HG02870 (cell line): ENCODE measurements around the gene ANKIB1.

Experiments
- ATAC-seq: cut with Tn5 transposase; IDR thresholded peaks from one replicate; pipeline ENCODE4 v1.9.1; 2021; ENCODE audit warnings: mild to moderate bottlenecking, moderate library complexity; ENCODE audit not compliant: unreplicated experiment

ANKIB1 gene

DNA sequence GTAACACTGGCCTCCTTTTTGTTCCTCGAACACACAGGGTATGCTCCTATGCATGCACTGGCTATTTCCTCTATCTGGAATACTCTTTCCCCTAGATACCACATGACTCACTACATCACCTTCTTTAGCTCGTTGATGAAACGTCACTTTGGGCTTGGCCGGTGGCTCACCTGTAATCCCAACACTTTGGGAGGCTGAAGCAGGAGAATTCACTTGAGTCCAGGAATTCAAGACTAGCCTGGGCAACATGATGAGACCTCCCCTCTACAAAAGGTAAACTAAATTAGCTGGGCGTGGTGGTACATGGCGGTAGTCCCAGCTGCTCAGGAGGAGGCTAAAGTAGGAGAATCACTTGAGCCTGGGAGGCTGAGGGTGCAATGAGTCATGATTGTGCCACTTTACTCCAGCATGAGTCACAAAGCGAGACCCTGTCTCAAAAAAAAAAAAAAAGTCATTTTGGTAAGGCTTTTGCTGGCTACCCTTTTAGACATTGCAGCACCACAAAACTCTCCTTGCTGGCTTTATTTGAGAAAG is 14.5 kb downstream of the ANKIB1 start:
- no peak for ATAC-seq

DNA sequence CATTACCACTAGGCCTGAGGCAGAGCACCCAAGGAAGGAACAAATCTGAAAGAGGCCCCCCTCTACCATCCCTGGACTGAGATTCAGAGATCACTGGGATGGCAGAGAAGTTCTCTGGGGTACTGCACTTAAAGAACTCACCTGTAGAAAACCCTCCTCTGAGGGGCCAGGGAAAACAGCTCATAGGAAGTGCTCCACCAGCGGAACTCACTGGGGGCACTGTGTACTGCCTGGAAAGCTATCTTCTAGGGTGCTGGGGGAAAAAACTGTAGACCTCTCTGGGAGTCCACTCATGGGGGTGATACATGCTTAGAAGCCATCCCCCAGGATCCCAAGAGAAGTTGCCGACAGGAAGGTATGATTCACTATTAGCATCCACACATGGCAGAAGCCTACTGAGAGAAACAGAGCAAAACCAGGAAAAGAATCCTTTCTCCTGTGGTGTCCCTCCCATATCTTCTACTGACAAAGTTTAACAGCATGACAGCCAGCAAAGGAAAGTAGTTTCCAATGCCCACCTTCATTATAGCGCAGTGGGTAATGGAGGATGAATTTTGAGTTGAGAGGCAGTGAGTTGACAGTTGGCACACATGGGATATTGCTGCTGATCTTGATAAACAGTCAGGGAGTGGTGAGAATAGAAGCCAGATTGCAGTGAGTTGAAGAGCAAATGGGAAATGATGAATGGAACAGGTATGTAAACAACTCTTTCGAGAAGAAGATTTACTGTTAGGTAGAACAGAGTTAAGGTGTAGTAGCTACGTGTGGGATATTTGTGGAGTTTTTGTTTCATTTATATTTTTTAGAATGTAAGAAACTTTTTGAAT is 20.9 kb downstream of the ANKIB1 start:
- ATAC-seq = no peak

DNA sequence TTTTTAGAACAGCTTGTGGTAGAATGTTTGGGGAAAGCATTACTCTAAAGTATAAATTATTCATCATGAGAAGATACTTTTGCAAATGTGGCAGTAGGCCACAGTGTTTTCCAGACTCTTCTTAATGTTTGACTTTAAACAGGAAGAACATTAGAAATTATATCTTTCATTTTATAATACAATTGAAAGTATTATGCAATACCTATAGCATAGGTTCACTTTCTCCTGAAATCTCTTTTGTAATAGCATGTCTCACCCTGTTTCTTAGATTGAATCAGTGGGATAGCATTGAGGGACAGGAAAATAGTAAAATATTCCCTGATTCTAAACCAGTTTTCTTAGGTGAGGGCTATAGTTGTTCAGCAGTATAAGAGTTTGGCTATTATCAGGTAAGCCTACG is 23.1 kb downstream of the ANKIB1 start:
- ATAC-seq = no peak

DNA sequence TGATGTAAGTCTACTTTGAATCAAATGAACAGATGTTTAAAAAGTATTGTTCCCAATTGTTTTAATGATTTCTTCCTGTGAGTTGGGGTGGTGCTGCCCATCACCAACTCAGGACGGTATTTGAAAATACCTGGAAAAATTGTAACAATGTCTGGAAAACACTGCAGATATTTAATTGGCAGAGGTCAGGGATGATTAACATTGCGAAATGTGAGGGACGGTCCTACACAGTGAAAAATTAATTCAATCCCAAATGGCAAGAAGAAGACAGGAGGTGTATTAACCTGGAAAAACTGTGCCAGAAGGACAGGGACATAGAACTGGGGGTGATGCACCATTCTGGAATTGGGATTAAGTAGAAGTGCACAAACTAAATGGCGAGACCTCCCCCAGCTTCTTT is 29.6 kb downstream of the ANKIB1 start:
- no peak for ATAC-seq

DNA sequence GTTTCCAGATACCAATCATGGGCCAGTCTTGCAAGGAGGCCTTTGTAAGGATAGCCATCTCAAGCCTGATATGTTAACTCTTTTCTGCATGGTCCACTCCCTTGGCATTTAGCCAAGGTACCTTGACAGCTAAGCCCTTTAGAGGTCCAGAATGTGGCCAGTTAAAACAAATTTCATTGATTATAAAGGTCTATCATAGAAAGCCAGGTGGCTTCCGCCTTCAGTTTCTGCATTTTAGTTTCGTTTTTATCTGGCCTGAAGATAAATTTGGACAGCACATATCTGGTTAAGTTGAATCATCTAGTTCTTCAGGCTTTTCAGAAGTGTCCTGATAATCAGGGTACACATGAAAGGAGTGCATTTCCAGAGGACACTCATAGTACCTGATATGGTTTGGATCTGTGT is 30.7 kb downstream of the ANKIB1 start:
- peak; percentile 90 for ATAC-seq

DNA sequence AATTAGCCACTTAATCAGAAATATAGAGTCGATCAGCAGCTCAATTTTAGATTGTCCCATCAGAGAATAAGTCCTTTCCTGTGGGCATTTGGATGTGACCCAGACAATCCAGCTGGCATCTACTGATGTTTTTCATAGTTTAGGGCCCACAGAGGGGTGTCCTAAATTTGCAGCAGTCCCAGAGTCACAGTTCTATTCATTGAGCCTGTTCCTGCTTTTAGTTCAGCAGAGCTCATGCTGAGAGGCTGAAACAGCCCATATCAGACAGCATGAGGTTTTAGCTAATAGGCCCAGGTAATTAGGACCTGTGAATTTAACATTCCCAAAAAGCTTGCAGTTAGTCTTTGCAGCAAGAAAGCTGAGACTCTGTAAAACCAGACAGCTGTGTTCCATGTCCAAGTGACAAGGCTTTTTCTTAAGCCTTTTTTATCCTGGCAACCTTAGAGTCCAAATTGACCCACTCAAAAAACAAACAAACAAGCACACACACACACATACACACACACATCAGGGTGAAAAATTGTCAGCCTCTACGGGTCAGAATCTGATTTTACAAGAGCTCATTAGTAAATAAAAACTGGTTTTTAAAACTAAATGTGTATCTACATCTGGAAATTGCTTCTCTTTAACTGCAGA is 33.7 kb downstream of the ANKIB1 start:
- no peak for ATAC-seq

DNA sequence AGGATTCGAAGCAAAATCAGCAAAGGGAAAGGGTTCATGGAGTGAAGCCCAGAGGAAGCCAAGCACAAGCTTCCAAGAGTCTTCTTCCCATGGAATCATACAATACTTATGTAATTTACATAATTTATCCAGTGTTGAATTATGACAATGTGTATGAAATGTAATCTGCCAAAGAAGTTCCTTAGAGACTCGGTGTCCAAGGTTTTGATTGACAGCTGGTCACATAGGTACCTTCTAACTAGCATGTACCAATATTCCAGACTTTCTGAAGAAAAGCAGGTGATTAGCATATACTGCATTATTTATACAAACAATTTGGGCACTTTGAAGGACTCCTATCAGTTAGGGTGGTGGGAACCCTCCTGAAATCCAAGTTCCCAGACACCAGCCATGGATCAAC is 35.3 kb downstream of the ANKIB1 start:
- no peak for ATAC-seq

DNA sequence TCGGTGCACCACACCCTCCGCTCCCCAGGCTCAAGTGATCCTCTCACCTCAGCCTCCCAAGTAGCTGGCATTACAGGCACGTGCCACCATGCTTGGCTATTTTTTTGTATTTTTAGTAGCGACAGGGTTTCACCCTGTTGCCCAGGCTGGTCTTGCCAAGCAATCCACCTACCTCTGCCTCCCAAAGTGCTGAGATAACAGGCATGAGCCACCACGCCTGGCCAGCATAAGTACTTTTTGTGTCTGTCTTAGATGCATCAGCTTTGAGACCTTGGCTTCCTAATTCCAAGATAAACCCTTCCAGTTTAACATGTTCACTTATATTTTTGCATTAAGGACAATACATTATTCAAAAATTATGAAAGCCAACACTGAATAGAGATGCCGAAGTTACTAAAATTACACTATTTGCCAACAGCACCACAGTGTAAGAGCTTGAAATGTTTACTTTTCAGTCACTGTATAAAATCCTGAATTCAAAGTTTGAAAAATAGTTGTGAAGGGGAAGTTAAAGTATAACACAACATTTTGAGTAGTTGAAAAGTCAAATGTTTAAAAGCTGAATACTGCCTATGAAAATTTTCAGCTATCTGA is 36.5 kb downstream of the ANKIB1 start:
- ATAC-seq = no peak

DNA sequence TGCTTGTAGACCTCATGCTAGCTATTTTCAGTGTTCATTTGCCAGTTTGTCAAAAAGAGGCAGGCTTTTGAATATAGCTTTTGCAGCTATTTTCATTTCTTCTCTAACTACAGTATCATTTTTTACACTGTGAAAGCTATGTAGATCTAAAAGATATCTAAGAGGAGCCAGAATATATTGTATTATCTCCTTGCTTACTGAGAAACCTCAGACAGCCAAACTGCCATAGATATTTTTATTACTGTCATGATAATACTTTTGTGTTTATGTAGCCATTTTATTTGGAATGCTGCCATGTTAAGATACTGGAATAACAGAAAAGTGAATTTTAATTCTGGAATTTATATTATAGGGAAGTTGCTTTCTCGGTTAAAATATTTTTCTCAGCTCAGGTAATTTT is 37.2 kb downstream of the ANKIB1 start:
- ATAC-seq = no peak

DNA sequence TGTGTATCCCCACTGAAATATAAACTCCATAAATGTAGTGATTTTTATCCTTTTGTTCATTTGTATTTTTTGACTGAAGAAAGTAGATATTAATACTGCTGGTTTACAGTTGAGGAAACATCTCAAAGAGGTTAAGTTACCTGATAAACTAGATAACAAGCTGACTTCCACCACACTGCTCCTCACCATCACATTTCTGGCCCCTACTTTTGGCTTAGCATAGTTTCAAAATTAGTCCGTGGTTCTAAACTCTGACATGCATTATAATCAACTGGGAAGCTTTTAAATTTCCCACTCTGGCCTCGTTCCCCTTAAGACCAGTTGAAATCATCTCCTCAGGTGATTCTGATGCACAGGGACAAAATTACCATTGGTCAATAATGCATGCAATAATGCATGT is 43.5 kb downstream of the ANKIB1 start:
- peak; percentile 54 for ATAC-seq

DNA sequence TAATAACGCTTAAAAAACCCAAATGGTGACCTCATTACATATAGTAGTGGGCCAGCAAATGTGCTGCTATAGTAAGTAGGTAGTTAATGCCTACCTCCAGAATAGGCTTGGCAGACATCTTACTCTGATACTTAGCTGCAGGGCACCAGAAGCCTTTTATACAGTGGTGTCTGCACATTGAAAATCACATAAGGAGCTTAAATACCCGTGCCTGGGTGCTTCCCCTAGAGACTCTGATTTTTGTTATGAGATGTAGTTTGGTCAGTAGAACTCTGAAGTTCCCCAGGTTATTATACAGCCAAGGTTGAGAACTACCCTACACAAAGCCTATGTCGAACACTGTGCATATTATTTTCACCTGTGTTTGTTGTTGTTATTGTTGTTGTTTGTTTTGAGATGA is 47.2 kb downstream of the ANKIB1 start:
- peak; percentile 56 for ATAC-seq

DNA sequence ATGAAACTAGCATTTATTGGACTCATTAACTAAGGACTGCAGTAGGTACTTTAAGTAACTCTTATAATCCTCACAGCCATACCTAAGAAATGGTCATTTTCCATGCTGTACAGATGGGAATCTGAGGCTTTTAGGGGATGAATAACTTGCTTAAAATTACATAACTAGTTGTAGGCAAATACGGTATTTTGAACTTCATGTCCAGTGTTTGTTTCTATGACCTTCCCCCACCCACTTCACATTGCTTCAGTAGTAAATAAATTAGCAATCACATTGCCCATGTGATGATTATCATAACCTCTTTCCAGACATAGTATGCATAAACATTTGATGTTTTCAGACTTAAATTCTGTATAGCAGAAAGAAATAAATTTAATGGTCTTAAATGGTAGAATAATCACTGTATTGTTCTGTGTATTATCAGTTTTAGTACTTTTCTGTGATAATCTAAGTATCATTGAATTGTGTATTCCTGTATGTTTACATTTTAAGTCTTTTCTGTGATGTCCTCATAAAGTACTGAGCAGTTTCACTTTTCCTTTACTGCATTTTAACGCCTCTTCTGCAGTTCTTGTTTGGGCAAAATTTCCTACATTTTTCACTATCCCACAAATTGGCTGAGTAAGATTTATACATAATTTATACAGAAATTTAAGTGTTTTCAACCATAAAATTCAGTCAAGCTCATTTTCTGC is 48.3 kb downstream of the ANKIB1 start:
- no peak for ATAC-seq

DNA sequence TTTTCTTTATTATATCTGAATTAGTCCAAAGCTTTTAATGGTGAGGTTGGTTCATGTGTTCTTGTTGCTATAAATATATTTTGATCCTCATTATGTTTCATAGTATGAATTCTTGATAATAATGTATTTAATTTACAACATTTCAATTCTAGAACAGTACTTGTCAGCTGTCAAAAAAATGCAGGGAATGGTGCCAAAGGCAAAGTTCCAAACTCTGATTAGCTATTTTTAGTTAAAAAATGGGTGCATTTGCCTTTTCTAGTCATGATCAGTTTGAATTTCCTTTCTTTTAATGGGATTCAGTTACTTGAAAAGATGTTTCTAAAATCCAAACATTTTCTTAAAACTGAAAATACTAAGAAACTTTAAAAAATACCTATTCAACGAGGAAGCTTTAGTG is 49.6 kb downstream of the ANKIB1 start:
- ATAC-seq = no peak

DNA sequence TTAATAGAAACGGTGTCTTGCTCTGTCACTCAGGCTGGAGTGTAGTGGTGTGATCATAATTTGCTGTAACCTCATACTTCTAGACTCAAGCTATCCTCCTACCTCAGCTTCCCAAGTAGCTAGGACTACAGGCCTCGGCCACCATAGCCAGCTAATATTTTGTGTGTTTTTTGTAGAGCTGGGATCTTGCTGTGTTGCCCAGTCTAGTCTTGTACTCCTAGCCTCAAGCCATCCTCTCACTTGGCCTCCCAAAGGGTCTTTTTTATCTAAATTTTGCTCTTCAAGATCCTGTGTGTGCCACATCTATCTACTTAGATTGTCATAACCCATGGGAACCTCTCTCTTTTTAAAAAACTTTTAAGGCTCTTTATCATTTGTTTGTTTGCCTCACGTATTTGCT is 50.5 kb downstream of the ANKIB1 start:
- no peak for ATAC-seq

DNA sequence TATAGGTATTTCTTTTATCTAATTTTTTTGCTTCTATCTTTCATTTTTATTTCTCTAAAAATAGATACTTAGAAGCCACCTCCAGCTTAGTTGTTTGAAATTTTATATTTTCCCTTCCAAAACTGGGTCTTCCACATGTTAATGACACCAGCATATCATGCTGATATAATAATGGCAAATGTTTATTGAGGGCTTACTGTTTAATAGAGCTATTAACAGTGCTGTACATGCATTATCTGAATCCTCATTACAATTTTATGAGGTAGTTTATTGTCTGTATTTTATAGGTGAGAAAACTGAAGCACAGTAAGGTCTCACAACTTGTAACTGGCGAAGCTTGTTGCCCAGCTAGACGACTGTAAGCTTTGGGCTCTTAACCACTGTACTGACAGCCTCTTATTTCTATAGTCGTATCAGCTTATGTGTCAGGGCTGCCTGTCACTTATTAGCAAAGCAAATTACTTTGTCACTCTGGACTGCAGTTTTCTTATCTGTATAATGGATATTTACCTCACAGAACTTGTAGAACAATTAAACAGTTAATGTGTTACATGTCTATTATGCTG is 51.2 kb downstream of the ANKIB1 start:
- ATAC-seq = no peak

DNA sequence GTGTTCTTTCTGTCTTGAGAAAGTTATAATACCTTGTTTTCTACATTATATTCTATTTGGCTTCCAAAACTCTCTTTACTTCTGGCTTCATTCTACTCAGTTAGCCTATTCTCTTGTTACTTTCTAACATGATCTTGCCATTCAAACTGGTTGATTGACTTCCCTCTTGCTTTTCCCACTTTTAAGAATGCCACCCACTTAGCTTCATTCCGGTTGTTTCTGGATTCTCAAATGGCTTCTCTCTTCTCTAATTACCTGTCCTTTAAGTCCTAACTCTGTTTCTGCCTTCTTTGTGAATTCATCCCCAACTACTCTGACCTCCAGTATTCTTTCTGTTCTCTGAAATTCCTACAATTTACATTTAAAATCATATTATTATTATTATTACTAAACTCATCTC is 52.0 kb downstream of the ANKIB1 start:
- ATAC-seq = no peak

DNA sequence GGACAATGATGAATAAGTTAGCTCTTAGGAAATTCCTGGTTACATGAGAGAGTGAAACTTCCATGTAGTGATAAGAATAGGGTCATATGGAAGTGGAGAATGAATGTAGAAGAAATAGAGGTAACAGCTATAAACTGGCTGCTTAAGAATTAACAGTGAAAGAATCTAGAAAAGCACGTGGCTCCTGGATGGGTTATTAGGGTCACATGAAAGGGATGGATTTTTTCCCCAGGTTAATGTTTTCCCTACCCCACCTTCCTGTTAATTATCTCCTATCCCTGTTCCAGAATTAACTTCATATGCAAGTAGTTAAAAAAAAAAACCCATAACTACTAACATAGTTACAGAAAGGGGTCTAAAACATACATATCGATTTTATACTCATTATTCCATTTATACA is 58.0 kb downstream of the ANKIB1 start:
- ATAC-seq = no peak

DNA sequence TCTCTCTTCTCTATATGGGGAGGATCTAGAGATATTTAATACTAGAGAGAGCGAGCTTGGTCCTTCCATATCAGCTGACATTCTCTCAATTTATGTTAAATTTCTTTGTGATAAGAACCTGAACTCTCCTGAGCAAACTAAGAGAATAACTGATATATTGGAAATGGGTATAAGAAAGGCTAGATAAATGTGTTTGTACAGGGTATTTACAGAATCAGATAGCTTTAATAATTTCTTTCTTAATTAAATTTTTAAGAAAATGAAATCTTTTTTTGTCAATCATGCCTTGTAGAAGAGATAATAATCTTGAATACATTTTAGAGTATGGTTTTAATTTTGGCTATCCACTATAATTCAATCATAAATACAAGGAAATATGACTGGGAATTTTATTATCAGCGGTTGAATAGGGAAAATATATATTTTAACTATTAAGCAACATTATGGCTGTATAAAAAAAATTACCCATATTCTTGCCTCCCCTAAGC is 58.7 kb downstream of the ANKIB1 start:
- no peak for ATAC-seq

DNA sequence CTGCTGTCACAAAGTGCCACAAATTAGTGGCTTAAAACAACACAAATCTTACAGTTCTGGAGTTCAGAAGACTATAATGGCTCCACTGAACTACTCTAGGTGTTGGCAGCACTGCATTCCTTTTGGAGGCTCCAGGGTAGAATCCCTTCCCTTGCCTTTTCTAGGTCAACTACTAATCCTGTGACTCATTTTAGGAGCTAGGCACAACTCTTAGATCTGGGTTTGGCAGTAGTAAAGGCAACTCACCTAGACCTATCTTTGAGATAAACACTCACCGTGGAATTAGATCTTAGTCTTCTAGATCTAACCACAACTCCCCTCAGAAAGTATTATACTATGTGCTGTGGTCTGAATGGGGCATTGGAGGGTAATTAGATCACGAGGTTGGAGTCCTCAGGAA is 60.4 kb downstream of the ANKIB1 start:
- ATAC-seq = no peak

DNA sequence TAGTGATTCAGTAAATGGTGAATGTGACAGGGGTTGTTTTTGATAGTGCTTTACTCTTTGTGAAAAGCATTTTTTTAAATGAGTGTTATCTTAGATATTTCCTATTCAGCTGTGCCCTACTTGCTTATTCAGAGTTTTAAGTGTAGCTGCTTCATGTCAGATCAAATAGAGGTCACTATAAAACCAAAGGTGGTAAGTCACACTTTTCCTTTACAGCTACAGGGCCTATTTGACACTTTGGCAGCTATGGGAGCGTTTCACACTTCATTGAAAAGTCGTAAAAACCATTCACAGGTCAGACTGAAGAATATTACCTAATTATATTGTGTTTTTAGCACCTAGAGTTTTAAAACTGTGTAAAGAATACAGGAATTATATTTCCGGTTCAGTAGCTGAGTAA is 67.3 kb downstream of the ANKIB1 start:
- no peak for ATAC-seq

DNA sequence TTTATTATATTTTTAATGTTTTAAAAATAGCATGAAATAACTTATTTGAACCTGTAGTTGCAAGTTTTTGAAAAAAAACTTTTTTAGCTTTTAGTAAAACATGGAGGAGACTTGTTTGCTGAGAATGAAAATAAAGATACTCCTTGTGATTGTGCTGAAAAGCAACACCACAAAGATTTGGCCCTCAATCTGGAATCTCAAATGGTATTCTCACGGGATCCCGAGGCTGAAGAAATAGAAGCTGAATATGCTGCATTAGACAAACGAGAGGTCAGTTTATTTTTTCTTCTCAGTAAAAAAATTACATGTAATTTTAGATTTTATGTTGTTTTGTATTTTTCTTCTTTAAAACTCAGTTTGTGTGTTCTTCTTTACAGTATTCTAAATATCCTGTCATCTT is 73.5 kb downstream of the ANKIB1 start:
- ATAC-seq = no peak
